Measurements from ENCODE around the gene CCDC61. TPM values are rescaled to one million over a fixed set of nuclear protein-coding genes. Genes with fewer than 3 reads are reported as not detected.

Gene CCDC61
- total RNA-seq, 1 donor, result 3.9 TPM

- TF ChIP-seq, protein P1, sequence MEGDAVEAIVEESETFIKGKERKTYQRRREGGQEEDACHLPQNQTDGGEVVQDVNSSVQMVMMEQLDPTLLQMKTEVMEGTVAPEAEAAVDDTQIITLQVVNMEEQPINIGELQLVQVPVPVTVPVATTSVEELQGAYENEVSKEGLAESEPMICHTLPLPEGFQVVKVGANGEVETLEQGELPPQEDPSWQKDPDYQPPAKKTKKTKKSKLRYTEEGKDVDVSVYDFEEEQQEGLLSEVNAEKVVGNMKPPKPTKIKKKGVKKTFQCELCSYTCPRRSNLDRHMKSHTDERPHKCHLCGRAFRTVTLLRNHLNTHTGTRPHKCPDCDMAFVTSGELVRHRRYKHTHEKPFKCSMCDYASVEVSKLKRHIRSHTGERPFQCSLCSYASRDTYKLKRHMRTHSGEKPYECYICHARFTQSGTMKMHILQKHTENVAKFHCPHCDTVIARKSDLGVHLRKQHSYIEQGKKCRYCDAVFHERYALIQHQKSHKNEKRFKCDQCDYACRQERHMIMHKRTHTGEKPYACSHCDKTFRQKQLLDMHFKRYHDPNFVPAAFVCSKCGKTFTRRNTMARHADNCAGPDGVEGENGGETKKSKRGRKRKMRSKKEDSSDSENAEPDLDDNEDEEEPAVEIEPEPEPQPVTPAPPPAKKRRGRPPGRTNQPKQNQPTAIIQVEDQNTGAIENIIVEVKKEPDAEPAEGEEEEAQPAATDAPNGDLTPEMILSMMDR (IDR thresholded peaks at IDR 0.05; ENCODE audit: insufficient read depth, low read depth, low read length), result no peak
- H3K4me3 ChIP-seq (ENCODE audit: low read depth, low read length), result no peak overlapping the region
- no peak for DNase-seq (ENCODE audit: low read depth)
These were observed 39.2 kb upstream of the CCDC61 start for GRCh38 chr19:45955905-45956608.

DNA sequence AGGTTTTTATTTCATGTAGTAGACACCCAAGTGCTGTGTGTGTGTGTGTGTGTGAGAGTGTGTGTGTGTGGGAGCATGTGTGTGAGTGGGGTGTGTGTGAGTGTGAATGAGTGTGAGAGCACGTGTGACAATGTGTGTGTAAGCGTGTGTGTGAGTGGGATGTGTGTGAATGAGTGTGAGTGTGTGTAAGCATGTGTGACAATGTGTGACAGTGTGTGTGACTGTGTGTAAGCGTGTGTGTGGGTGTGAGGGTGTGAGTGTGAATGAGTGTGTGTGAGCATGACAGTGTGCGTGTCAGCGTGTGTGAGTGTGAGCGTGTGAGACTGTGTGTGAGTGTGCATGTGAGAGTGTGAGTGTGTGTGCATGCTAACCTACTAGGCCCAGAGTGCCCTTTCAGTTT is 36.9 kb upstream of the CCDC61 start:
- H3K4me3 ChIP-seq (ENCODE audit: low read depth, low read length), result no peak overlapping the region
- TF ChIP-seq, protein P1 (IDR thresholded peaks at IDR 0.05; ENCODE audit: insufficient read depth, low read depth, low read length), result no peak
- no peak for DNase-seq (ENCODE audit: low read depth)

DNA sequence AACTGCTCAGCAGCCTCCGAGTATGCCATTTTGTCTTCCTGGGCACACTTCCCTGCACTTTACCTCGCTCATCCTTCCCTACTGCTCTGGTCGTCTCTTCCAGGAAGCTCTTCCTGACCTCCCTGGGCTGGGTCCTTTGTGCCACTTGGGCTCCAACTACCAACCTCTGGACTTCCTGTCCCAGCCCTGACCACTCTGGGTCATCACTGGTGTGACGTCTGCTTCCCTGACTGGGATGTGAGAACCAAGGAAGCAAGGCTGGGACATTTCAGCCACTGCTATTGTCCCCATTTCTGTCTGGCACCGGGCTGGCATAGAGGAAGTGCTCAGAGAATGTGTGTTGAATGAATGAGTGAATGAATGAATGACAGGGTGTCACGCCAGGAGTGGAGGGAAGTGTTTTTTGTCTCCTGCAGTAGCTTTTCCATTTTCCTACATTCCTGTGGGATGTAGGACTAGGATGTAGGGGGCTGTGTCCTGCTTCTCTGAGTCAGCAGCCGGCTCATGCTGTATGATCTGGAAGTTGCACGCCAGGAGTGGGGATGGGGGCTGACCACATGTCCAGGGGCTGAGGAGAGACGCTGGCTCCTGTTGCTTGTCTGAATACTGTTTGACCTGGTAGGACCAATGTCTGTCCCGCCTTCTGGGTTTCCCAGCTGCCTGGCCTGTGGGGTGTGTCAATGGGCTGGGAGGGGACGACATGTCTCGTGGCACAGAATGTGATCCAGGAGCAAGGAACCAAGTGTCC is 36.3 kb upstream of the CCDC61 start:
- no peak for DNase-seq (ENCODE audit: low read depth)
- TF ChIP-seq, protein P1 (IDR thresholded peaks at IDR 0.05; ENCODE audit: insufficient read depth, low read depth, low read length), result no peak
- no peak overlapping the region for H3K4me3 ChIP-seq (ENCODE audit: low read depth, low read length)

- no peak for DNase-seq (ENCODE audit: low read depth)
- no peak overlapping the region for H3K4me3 ChIP-seq (ENCODE audit: low read depth, low read length)
- TF ChIP-seq, protein P1 (IDR thresholded peaks at IDR 0.05; ENCODE audit: insufficient read depth, low read depth, low read length), result no peak
These were observed 35.7 kb upstream of the CCDC61 start for GRCh38 chr19:45959517-45960025.

DNA sequence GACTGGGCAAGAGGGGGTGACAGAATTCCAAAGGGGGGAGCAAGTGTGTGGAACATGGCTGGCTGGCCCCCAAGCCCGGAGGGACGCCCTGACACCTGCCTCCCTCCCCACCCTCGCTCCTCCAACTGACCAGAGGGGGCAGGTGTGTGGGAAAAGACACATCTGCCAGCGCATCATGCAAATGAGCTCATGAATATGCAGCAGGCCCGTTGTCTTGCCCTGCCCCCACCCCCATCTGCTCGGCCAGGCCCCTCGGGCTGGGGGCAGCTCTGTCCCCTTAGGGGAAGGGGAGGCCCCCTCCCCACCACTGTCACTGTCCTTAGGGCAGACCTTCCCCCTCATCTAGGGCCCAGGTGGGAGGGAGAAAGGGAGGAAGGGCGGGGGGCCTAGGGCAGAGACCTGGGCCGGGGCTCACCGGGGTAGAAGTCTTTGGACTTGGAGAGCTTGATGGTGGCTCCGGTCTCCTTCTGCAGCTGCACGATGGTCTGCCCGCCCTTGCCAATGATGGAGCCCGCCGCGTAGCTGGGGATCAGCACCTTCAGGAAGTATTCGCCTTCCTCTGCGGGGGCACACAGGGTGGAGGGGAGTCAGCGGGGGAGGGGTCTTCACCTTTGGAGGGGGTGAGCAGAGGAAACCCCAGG is 34.6 kb upstream of the CCDC61 start:
- H3K4me3 ChIP-seq (ENCODE audit: low read depth, low read length), result no peak overlapping the region
- DNase-seq (ENCODE audit: low read depth), result no peak
- TF ChIP-seq, protein P1 (IDR thresholded peaks at IDR 0.05; ENCODE audit: insufficient read depth, low read depth, low read length), result no peak

DNA sequence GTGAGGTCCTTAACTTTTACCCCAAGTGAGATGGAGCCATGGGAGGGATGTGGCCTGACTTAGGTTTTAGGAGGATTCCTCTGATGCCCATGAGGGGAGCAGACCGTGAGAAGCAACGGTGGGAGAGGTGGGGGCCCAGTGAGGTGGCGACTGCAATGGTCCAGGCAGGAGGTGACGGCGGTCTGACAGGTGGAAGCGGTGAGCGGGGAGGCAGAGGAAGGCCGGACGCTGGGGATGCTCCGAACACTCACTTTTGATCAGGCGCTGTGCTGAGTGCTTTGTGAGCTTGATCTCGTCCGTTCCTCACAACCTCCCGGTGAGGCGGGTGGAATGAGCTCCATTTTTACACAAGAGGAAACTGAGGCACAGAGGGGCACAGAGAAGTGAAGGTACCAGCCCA is 33.2 kb upstream of the CCDC61 start:
- TF ChIP-seq, protein P1 (IDR thresholded peaks at IDR 0.05; ENCODE audit: insufficient read depth, low read depth, low read length), result no peak
- no peak overlapping the region for H3K4me3 ChIP-seq (ENCODE audit: low read depth, low read length)
- no peak for DNase-seq (ENCODE audit: low read depth)
